Suppressor macrophage (primary cell): ENCODE measurements around the gene CACNA1E.

Experiments
- DNase-seq, 4 experiments: peaks; one replicate each; pipeline ENCODE4 v3.0.0-alpha.2; 2020 to 2022

CACNA1E gene

DNA sequence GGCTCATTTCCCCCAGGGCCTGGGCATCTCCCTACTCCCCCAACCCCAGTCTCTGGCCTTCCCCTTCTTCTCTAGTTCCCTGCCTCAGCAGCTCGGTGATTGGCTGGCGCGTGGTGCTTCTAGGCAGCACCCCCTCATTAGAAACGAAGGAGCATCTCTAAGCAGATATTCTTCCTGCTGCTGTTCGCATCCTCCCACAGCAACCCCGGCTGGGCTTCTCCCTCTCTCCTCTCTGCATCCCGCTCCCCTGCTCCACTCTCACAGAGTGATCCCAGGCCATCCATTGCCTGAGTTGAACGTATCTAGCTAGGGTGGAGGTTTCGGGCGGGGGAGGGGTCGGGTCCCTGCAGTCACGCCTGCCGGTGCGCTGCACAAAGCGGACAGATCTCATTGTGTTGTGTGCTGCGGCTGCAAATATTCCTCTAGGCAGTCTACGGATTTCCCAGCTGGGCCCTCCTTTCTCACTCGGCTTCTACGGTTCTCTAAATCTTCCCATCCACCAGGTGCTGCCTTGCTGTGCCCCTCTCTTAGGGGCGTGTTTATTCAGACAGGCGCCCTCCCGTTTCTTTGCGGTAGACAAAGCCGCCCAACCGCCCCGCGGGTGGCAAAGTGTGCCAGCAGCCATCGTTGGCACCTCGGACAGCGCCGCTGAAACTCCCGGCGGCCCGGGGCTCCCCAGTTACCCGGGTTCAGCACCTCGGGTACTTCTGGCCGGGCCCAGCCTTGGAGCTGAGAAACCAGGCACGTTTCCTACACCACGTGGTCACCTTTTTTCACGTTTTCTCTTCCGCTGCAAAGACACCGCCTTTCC is 2.2 kb downstream of the CACNA1E start:
- peak in 1 of 4 experiments; percentile 17 for DNase-seq

DNA sequence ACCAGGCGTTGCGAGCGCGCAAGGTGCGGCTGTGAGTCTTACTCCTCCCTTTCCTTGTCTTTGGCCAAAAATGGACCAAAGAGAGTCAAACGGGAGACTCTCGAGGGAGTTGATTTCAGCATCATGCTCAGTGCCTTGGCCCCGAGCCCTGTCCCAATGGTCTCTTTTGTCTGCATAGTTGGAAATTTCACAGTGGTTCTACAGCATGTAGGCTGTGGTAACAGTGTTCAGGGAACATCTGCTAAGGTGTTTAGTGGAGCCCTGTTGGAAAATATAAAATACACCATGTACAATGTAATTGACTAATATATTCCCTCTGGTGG is 2.7 kb downstream of the CACNA1E start:
- DNase-seq = no peak

- no peak for DNase-seq
These were observed 5.5 kb downstream of the CACNA1E start for GRCh38 chr1:181488866-181489265.

- DNase-seq = no peak
These were observed 7.0 kb downstream of the CACNA1E start for GRCh38 chr1:181490276-181490675.

- no peak for DNase-seq
These were observed 7.7 kb downstream of the CACNA1E start for GRCh38 chr1:181490740-181491712.

- no peak for DNase-seq
These were observed 9.8 kb downstream of the CACNA1E start for GRCh38 chr1:181493166-181493565.

DNA sequence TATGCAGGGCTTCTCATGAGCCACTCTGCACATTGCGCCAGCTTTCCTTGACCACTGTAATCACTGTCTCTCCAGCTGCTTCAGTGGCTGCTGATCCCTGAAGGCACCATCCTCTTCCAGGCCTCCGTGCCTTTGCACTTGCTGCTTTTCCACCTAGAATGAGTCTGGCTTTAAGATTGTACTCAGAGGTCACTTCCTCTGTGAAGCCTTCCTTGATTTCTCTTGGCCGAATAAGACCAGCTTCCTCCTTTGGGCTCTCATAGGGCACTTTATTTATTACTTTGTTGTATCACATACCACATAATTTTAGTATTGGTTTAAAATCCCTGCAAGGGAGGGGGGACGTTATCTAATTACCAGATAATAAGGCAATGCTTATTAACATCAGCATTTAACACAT is 10.6 kb downstream of the CACNA1E start:
- DNase-seq = no peak

DNA sequence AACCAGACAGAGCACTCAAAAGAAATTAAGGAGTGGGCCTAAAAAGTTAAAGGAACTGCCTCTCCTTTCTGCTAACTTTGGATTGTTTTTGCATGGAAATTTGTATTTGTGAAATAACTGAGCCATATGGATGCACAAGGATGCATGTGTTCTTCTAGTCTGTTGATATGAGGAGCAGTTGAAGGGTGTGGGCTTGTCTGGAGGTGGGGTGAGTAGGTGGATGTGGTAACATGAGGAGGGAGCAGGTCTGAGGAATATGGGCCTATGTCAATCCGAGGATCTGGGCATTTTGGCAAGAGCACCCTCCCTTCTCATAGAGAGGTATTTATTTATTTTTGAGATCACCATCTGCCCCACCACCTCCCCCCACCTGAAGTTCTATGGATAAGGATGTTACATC is 13.4 kb downstream of the CACNA1E start:
- DNase-seq = no peak

DNA sequence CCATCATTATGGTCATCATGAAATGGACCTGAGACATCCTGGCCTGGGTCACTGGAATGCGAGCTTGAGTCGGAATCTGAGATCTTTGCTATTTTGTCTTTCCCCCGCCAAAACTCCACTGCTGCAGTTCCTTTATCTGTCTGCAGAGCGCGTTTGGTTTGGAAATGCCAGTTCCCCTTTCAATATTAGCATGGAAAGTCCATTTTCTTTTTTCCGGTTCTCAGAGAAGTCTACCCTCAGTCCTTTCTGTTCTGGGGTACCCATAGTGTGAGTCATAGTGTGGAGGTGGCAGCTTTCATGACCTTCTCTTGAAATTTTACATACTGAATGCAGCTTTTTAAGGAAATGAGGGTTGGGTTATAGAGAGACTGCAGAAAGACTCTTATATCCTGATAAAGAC is 14.6 kb downstream of the CACNA1E start:
- DNase-seq = peak in 1 of 4 experiments; percentile 10

- no peak for DNase-seq
These were observed 16.5 kb downstream of the CACNA1E start for GRCh38 chr1:181499825-181500224.

- no peak for DNase-seq
These were observed 17.3 kb downstream of the CACNA1E start for GRCh38 chr1:181500636-181501035.

DNA sequence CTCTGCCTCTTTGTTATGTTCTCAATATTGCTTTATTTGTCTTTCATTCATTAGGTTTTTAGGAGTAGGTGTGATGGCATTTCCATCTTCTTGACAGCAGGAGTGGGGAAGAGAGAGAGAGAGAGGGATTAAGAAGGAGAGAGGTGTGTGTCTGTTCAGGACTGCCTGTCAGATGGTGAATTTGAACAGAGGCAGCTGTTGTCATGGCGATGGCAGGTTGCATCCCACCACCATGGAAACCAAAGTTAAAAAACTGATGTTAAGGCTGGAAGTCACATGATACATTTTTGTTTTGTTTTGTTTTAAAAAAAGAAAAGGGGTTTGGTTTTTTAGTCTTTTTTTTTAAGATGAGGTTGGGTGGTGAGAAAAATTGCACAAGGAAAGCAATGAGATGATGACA is 18.3 kb downstream of the CACNA1E start:
- no peak for DNase-seq

- no peak for DNase-seq
These were observed 20.0 kb downstream of the CACNA1E start for GRCh38 chr1:181503171-181503810.

DNA sequence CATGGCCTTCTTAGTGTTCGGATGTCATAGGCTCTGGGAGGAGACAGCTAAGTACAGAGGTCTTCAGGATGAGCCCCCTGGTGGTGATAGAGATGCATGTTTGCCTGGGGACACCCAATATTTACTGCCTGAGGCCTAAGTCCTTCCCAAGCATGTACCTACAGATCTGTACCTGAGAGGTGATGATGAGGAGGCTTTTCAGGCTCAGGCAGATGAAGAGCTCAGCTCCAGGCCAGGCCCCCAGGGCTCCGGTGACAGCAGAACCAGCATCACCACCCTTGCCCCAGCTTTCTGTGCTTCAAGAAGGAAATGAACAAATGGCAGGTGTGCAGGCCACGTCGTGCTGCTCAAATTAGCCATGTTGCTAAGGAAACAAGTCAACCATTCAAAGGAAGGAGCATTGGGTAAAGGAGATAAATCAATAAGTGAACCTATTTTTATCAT is 21.1 kb downstream of the CACNA1E start:
- DNase-seq = no peak

DNA sequence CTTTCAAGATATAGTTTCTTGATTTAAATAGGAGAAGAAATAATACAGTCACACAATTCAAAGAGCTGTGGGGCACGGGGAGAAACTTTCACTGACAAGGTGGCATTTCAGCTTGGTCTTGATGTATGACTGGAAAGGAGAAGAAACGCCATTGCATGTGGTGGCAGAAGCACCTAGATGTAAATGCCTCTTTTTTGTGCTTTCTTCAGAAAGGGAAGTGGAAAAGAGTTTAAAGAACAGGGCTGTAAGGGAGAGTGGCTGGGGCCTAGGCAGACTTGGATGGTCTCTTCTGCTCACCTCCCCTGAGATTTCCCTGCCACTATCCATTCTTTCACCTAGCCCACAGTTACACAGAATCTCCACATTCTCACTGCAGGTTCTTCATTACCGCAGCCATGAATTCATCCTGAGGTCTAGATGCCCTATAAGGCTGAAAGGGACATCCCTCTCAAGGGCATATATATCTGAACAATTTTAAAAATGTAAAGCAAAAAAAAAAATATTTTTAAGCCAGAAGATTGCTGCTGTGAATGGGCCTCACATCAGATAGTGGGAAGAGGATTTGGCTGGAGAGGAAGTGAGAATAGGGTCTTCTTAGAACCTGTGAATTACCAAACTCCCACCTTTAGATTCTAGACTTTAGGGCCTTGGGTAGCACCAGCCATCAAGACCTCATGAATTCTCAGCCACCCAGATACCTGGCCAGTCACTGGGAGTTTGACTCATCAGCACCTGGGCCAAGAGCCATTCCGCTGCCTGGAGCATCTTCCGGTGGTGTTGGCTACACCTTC is 23.4 kb downstream of the CACNA1E start:
- peak in 2 of 4 experiments; percentile 16 to 23 for DNase-seq

GRCh38 chr1:181508486-181509165 is 25.3 kb downstream of the CACNA1E start:
- peak in 3 of 4 experiments; percentile 29 to 33 (median 31) for DNase-seq

DNA sequence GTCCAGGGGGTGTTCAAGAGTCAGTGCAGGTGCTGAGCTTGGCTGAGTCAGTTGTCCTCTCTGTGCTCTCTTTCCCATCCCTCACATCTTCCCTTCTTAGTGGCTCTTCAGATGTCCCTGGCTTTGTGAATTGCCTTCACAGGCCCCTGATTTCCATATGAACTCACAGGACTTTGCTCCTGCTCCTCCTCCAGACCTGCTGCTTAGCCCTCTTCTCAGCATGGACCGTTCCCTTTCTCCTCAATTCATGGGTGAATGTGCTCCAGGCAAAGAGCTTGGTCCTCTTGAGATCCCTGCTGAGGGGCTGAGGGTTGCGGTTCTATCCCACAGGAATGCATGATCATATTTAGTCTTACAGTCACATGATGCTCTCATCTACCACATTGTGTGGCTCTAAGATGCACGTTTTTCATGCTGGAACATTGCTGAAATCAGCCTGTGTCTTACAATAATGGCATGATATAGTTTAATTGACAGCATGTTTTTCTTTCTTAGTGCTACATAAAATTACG is 30.5 kb downstream of the CACNA1E start:
- DNase-seq = no peak

- no peak for DNase-seq
These were observed 31.3 kb downstream of the CACNA1E start for GRCh38 chr1:181514298-181515290.

- no peak for DNase-seq
These were observed 33.4 kb downstream of the CACNA1E start for GRCh38 chr1:181516706-181517105.
